T47D (cell line): Measurements from ENCODE around the gene MOXD1.

Experiments used
- DNase-seq, 2 experiments: peaks; one replicate each; pipeline versions ENCODE4 v3.0.0 to v3.0.0-alpha.2; 2011 to 2012; ENCODE audit warnings: low read depth in 1 of 2, low spot score in 1 of 2
- JUND ChIP-seq: IDR thresholded peaks from 2 replicates; pipeline ENCODE4 v1.6.1; 2012; ENCODE audit warnings: low read depth
- in situ Hi-C: cut with HindIII; loops from 2 replicates; pipeline ENCODE4 v1.10.0; 2016; ENCODE audit warnings: low sequenced_read_pairs, low pct_unique_long_range_greater_than_20kb

The MOXD1 gene

GRCh38 chr6:132400883-132401617 lies at the start of gene MOXD1:
Gene MOXD1 (minus strand): TSS chr6:132401475. CDS start chr6:132401426, 49 bp downstream.
- in situ Hi-C loops = no loop called here
- no peak for DNase-seq
- no peak for TF ChIP-seq JUND

DNA sequence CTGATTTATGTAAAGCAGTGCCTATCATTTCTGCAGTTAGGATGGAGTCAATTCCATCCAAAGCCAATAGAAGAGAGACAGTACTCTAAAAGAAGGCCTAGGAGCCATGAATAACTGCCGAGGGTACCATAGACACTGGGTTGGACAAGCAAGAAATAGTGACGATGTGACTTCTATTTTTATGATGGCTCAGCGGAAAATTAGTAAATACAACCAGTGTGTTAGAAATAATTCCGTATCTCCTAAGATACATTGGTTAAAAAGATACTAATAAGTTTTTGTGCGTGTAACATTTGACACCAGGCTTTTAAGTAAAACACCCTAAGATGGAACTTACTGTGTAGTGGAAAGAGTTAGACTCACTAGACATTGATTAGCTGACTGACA lies 45.6 kb upstream of the MOXD1 start:
- in situ Hi-C loops = no loop called here
- no peak for DNase-seq
- TF ChIP-seq JUND = no peak

DNA sequence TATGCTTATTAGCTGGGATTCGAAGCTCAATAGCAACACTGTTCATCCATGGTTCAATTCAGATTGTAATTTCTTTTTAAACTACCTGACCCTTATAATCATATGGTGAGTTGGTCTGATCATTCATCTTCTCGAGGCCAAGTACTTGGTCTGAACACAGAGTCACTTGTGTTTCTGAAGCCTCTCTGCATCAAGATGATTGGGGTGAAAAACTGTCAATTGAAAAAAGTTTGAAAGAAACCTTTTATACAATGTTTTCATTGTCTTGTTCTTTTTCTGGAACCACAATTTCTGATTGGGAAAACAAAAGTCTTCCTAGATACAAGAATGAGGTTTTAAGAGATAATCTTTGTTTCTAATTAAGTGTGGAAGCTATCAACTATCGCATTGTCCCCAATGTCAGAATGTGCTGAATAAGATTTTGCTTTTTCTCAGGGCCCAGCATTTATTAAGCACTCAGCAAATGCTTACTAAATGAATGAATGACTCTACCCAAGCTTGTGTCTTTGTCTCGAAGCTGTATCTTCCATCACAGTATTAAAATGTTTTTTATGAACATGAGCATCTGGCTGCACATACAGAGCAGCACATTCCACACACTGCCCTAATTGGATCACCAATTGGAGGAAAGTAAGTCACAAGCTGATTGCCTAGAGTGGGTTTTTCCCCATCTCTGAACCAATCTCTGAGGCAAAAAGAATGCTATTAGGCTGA lies 45.0 kb upstream of the MOXD1 start:
- in situ Hi-C loops = no loop called here
- no peak for DNase-seq
- no peak for TF ChIP-seq JUND

DNA sequence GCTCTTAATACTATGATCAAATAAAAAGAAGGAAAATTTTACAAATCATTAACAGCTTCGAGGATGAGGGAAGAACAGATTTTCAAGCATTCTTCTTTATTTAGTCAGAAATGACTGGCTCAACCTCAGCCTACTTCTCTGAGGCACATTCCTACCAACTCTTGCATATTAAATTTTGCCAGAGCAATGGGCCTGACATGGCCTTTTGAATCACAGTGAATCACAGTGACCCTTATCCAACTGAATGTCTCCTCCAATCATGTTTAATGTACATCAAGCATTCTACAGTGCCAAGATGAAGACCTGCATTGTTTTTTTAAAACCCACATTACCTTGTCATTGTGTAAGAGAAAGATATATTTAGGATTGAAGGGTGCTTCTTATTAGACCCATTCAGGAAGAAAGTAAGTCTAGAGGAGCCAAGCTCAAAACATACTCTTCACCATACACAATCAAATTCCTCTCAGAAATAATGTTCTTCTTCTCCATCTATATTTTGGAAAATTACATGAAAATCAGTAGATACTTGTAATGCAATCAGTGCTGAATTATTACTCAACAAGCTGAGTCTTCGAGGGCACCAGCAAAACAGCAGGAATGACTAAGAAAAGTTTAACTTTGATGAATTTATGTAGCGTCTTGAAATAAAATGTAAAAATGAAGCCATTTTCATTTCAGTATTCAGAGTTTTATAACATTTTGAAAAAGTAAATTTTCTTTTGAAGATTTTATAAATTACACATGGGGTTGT lies 44.1 kb upstream of the MOXD1 start:
- in situ Hi-C loops = no loop called here
- TF ChIP-seq JUND = no peak
- DNase-seq = no peak

DNA sequence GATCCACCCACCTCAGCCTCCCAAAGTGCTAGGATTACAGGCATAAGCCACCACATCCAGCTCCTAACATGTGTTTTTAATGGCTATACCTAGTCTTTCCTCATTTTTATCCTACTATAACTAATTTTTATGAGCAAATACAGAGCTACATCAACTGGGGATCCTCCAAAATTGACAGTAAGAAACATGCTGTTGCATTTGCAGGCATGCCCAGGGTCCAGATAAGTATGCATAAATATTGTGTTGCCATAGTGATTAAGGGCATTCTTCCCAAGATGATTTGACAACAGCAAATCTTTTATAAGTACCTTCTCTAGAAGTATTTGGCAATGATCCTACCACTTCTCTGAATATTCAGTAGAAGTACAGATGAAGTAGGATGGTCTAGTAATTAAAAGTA lies 41.9 kb upstream of the MOXD1 start:
- no peak for TF ChIP-seq JUND
- in situ Hi-C loops = no loop called here
- DNase-seq = no peak

GRCh38 chr6:132430110-132430509 lies 28.8 kb upstream of the MOXD1 start:
- in situ Hi-C loops = no loop called here
- no peak for TF ChIP-seq JUND
- no peak for DNase-seq

- in situ Hi-C loops = no loop called here
- no peak for TF ChIP-seq JUND
- no peak for DNase-seq
Observed at GRCh38 chr6:132425176-132425575, 23.9 kb upstream of the MOXD1 start.

DNA sequence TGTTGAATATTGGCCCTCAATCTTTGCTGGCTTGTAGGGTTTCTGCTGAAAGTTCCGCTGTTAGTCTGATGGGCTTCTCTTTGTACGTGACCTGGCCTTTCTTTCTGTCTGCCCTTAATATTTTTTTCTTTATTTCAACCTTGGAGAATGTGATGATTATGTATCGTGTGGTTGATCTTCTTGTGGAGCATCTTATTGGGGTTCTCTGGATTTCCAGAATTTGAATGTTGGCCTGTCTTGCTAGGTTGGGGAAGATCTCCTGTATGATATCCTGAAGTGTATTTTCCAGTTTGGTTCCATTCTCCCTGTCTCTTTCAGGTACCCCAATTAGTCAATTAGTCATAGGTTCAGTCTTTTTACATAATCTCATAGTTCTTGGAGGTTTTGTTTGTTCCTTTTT lies 22.6 kb upstream of the MOXD1 start:
- in situ Hi-C loops = no loop called here
- no peak for DNase-seq
- TF ChIP-seq JUND = no peak

- no peak for TF ChIP-seq JUND
- no peak for DNase-seq
- in situ Hi-C loops = no loop called here
Observed at GRCh38 chr6:132418235-132418965, 17.1 kb upstream of the MOXD1 start.

DNA sequence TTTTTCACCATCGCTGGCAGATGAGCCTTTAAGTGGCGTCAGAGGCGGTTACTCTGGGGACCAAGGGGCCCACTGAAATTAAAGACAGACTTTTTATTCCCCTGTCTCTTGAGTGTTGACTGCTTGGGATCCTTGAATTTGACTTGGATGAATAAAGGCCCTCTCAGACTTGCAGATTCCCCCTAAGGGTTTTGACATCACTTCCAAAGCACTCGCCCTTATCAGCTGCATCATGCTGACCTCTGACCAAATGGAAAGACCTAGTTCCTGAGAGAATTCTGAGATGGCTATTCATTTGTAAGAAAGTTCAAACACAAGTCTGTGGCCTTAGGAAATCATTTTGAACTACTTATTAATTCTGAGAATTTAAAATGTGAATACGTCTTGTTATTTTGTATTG lies 13.5 kb upstream of the MOXD1 start:
- in situ Hi-C loops = no loop called here
- no peak for TF ChIP-seq JUND
- DNase-seq = no peak

- TF ChIP-seq JUND = no peak
- DNase-seq = no peak
- in situ Hi-C loops = no loop called here
Observed at GRCh38 chr6:132414322-132414721, 13.0 kb upstream of the MOXD1 start.

- in situ Hi-C loops = no loop called here
- no peak for TF ChIP-seq JUND
- no peak for DNase-seq
Observed at GRCh38 chr6:132413499-132413802, 12.2 kb upstream of the MOXD1 start.
